Neuronal stem cell (in vitro differentiated cells): Measurements from ENCODE around the gene ANKMY1.

Source experiments
- DNase-seq: peaks from one replicate; pipeline ENCODE4 v3.0.0-alpha.2; 2013; ENCODE audit warnings: low spot score
- H2AFZ ChIP-seq: one replicate; pipeline ENCODE4 v1.6.1; 2013; ENCODE audit warnings: mild to moderate bottlenecking, low read length, inconsistent platforms
- H2AK5ac ChIP-seq: 2 replicates; pipeline ENCODE4 v1.6.1; 2013; ENCODE audit warnings: low read depth, mild to moderate bottlenecking, inconsistent platforms, low read length, moderate library complexity, mixed read lengths
- H2BK120ac ChIP-seq: 2 replicates; pipeline ENCODE4 v1.6.1; 2013; ENCODE audit warnings: low read depth, mild to moderate bottlenecking, inconsistent platforms, low read length, moderate library complexity, mixed read lengths
- H2BK12ac ChIP-seq: one replicate; pipeline ENCODE4 v1.6.1; 2013; ENCODE audit warnings: low read length, inconsistent platforms
- H2BK15ac ChIP-seq: 2 replicates; pipeline ENCODE4 v1.6.1; 2013; ENCODE audit warnings: mild to moderate bottlenecking, low read length, inconsistent platforms, mixed read lengths
- H2BK5ac ChIP-seq: one replicate; pipeline ENCODE4 v1.6.1; 2013; ENCODE audit warnings: inconsistent platforms, mild to moderate bottlenecking, low read length, moderate library complexity
- H3K14ac ChIP-seq: one replicate; pipeline ENCODE4 v1.6.1; 2013; ENCODE audit warnings: low read length, inconsistent platforms
- H3K18ac ChIP-seq: 2 replicates; pipeline ENCODE4 v1.6.1; 2013; ENCODE audit warnings: low read length, inconsistent platforms
- H3K23ac ChIP-seq: 2 replicates; pipeline ENCODE4 v1.6.1; 2013; ENCODE audit warnings: low read depth, mild to moderate bottlenecking, mixed read lengths, low read length, inconsistent platforms; ENCODE audit not compliant: poor library complexity
- H3K27ac ChIP-seq: replicated peaks from 3 replicates; pipeline ENCODE4 v1.5.1; 2013; ENCODE audit warnings: low read length, inconsistent platforms
- H3K27me3 ChIP-seq, 3 experiments: 2 replicates each; pipeline ENCODE4 v1.6.1; 2013; ENCODE audit warnings: low read length in 3 of 3, mild to moderate bottlenecking in 2 of 3, inconsistent platforms in 1 of 3, low read depth in 1 of 3, mixed read lengths in 1 of 3, moderate library complexity in 1 of 3; ENCODE audit not compliant: control insufficient read depth in 3 of 3, insufficient read depth in 3 of 3
- H3K36me3 ChIP-seq, 2 donors: replicated peaks in 1 of 2; 2 replicates each; pipeline ENCODE4 v1.6.1; 2013; ENCODE audit warnings: low read length in 2 of 2; ENCODE audit not compliant: control insufficient read depth in 2 of 2, insufficient read depth in 2 of 2
- H3K4ac ChIP-seq: 2 replicates; pipeline ENCODE4 v1.6.1; 2013; ENCODE audit warnings: inconsistent platforms, mild to moderate bottlenecking, low read length, moderate library complexity
- H3K4me1 ChIP-seq, 2 donors: 1 replicate in 1 of 2; 2 replicates in 1 of 2; pipeline ENCODE4 v1.6.1; 2013; ENCODE audit warnings: low read length in 2 of 2, low read depth in 1 of 2; ENCODE audit not compliant: control insufficient read depth in 2 of 2, insufficient read depth in 1 of 2
- H3K4me2 ChIP-seq: one replicate; pipeline ENCODE4 v1.6.1; 2013; ENCODE audit warnings: mild to moderate bottlenecking, low read length, inconsistent platforms; ENCODE audit not compliant: insufficient read depth, poor library complexity, severe bottlenecking
- H3K4me3 ChIP-seq, 2 donors: 2 replicates each; pipeline ENCODE4 v1.5.1; 2013; ENCODE audit warnings: low read length in 2 of 2, mild to moderate bottlenecking in 2 of 2, inconsistent platforms in 1 of 2, moderate library complexity in 1 of 2
- H3K79me1 ChIP-seq: one replicate; pipeline ENCODE4 v1.6.1; 2013; ENCODE audit warnings: low read depth, mild to moderate bottlenecking, inconsistent platforms, low read length, moderate library complexity
- H3K9ac ChIP-seq: one replicate; pipeline ENCODE4 v1.6.1; 2013; ENCODE audit warnings: mild to moderate bottlenecking, low read depth, low read length, inconsistent platforms; ENCODE audit not compliant: poor library complexity
- H3K9me3 ChIP-seq, 2 donors: replicated peaks in 1 of 2; 2 replicates each; pipeline versions ENCODE3 to v1.6.1; 2013; ENCODE audit warnings: low read length in 2 of 2, mild to moderate bottlenecking in 2 of 2, inconsistent platforms in 1 of 2, low read depth in 1 of 2, mixed read lengths in 1 of 2, moderate library complexity in 1 of 2; ENCODE audit not compliant: control insufficient read depth in 2 of 2, insufficient read depth in 1 of 2
- H4K8ac ChIP-seq: one replicate; pipeline ENCODE4 v1.6.1; 2013; ENCODE audit warnings: low read depth, mild to moderate bottlenecking, inconsistent platforms, low read length, moderate library complexity
- H4K91ac ChIP-seq: one replicate; pipeline ENCODE4 v1.6.1; 2013; ENCODE audit warnings: low read length, low read depth, mild to moderate bottlenecking, inconsistent platforms; ENCODE audit not compliant: poor library complexity
- WGBS, 2 donors: extraction: QIAGEN DNeasy Blood & Tissue Kit; methylation state at CpG; one replicate each; pipeline ENCODE4 v1.1.7; 2013; ENCODE audit warnings: missing lambda C conversion rate in 2 of 2, mixed read lengths in 1 of 2; ENCODE audit not compliant: insufficient read length in 2 of 2, insufficient replicate concordance in 1 of 2; ENCODE audit errors: extremely low coverage in 2 of 2; 5-methylcytosine and 5-hydroxymethylcytosine counted together

ANKMY1 gene

GRCh38 chr2:240477916-240478315 is 79.9 kb downstream of the ANKMY1 start:
- no peak overlapping the region for H2BK15ac ChIP-seq
- H3K36me3 ChIP-seq: no peaks in the 10 kb centered on the region
- peaks cover 3 to 20% of the 10 kb centered on the region in 2 donors for H3K9me3 ChIP-seq
- no peak overlapping the region for H3K4me2 ChIP-seq
- H3K27me3 ChIP-seq: no peaks in the 10 kb centered on the region
- no peak overlapping the region for H3K18ac ChIP-seq
- no peak overlapping the region for H2BK5ac ChIP-seq
- H4K8ac ChIP-seq: no peak overlapping the region
- no peak overlapping the region for H3K9ac ChIP-seq
- H3K4me1 ChIP-seq: no peaks in the 10 kb centered on the region
- no peak for DNase-seq
- no peak overlapping the region for H3K27ac ChIP-seq
- no peaks in the 10 kb centered on the region for H3K79me1 ChIP-seq
- no peak overlapping the region for H2BK12ac ChIP-seq
- no peak overlapping the region for H2BK120ac ChIP-seq
- no peak overlapping the region for H3K4me3 ChIP-seq
- no peak overlapping the region for H2AK5ac ChIP-seq
- H2AFZ ChIP-seq: no peak overlapping the region
- no peak overlapping the region for H3K4ac ChIP-seq
- H4K91ac ChIP-seq: no peak overlapping the region
- no CpG with 5 or more reads among the region's 13 CpGs for WGBS, 2 donors
- H3K14ac ChIP-seq: no peak overlapping the region
- H3K23ac ChIP-seq: no peak overlapping the region

- Histone ChIP-seq H4K91ac (no peak overlapping the region), H2AFZ (no peak overlapping the region), H3K27ac (no peak overlapping the region), H3K4me3 (no peak overlapping the region), H3K18ac (no peak overlapping the region), H4K8ac (no peak overlapping the region), H3K36me3 (peaks cover 0 to 2% of the 10 kb centered on the region in 2 donors), H2BK15ac (no peak overlapping the region), H3K27me3 (no peaks in the 10 kb centered on the region), H3K4me1 (peaks cover 0 to 7% of the 10 kb centered on the region in 2 donors), H2BK12ac (no peak overlapping the region), H3K4me2 (no peak overlapping the region), H3K4ac (no peak overlapping the region), H3K14ac (no peak overlapping the region), H3K9me3 (peaks cover 3 to 24% of the 10 kb centered on the region in 2 donors), H3K9ac (no peak overlapping the region), H2BK5ac (no peak overlapping the region), H3K79me1 (peaks cover 4% of the 10 kb centered on the region), H2BK120ac (no peak overlapping the region), H3K23ac (no peak overlapping the region), H2AK5ac (no peak overlapping the region)
- WGBS, 2 donors: no CpG with 5 or more reads among the region's 4 CpGs
- no peak for DNase-seq
Observed at GRCh38 chr2:240473211-240473610, 84.6 kb downstream of the ANKMY1 start.

GRCh38 chr2:240472078-240472790 is 85.6 kb downstream of the ANKMY1 start:
- H4K8ac ChIP-seq: peak overlapping the region; percentile 43
- H3K36me3 ChIP-seq: peaks cover 0 to 2% of the 10 kb centered on the region in 2 donors
- H2BK5ac ChIP-seq: peak overlapping the region; percentile 35
- H3K14ac ChIP-seq: no peak overlapping the region
- H3K27ac ChIP-seq: no peak overlapping the region
- peak overlapping the region; percentile 91 for H3K23ac ChIP-seq
- no peak for DNase-seq
- H2BK120ac ChIP-seq: peak overlapping the region; percentile 61
- no peak overlapping the region for H2AFZ ChIP-seq
- no peak overlapping the region for H2BK12ac ChIP-seq
- H3K4me2 ChIP-seq: no peak overlapping the region
- peaks cover 4% of the 10 kb centered on the region for H3K79me1 ChIP-seq
- peaks cover 3 to 24% of the 10 kb centered on the region in 2 donors for H3K9me3 ChIP-seq
- H3K9ac ChIP-seq: no peak overlapping the region
- WGBS, 2 donors: no CpG with 5 or more reads among the region's 11 CpGs
- H3K4me3 ChIP-seq: no peak overlapping the region
- no peak overlapping the region for H3K4ac ChIP-seq
- no peak overlapping the region for H3K18ac ChIP-seq
- H2AK5ac ChIP-seq: no peak overlapping the region
- peaks cover 5 to 7% of the 10 kb centered on the region in 2 donors for H3K4me1 ChIP-seq
- no peaks in the 10 kb centered on the region for H3K27me3 ChIP-seq
- no peak overlapping the region for H4K91ac ChIP-seq
- H2BK15ac ChIP-seq: no peak overlapping the region

GRCh38 chr2:240469740-240470139 is 88.0 kb downstream of the ANKMY1 start:
- H3K9ac ChIP-seq: peak overlapping the region; percentile 73
- peak overlapping the region in 1 of 2 donors; percentile 21 for H3K4me3 ChIP-seq
- H3K79me1 ChIP-seq: peaks cover 4% of the 10 kb centered on the region
- H3K14ac ChIP-seq: peak overlapping the region; percentile 87
- no peaks in the 10 kb centered on the region for H3K27me3 ChIP-seq
- H3K18ac ChIP-seq: peak overlapping the region; percentile 62
- H3K4me2 ChIP-seq: no peak overlapping the region
- no peak overlapping the region for H3K27ac ChIP-seq
- peaks cover 18 to 19% of the 10 kb centered on the region in 2 donors for H3K36me3 ChIP-seq
- H3K4me1 ChIP-seq: peaks cover 7 to 11% of the 10 kb centered on the region in 2 donors
- no peak overlapping the region for H2BK12ac ChIP-seq
- H2AK5ac ChIP-seq: no peak overlapping the region
- H3K23ac ChIP-seq: peak overlapping the region; percentile 50
- no peak overlapping the region for H2AFZ ChIP-seq
- peaks cover 3 to 15% of the 10 kb centered on the region in 2 donors for H3K9me3 ChIP-seq
- H4K8ac ChIP-seq: peak overlapping the region; percentile 45
- no peak overlapping the region for H2BK15ac ChIP-seq
- no peak overlapping the region for H3K4ac ChIP-seq
- no peak overlapping the region for H2BK5ac ChIP-seq
- no peak for DNase-seq
- no peak overlapping the region for H2BK120ac ChIP-seq
- no peak overlapping the region for H4K91ac ChIP-seq
- WGBS, 2 donors: no CpG with 5 or more reads among the region's 6 CpGs
